Measurements from ENCODE around the gene SLC1A4. TPM values are rescaled to one million over a fixed set of nuclear protein-coding genes. Genes with fewer than 3 reads are reported as not detected.

The SLC1A4 gene
- total RNA-seq, 1 donor from 2014 or later = 19.5 TPM

GRCh38 chr2:65053199-65053598 is 64.0 kb downstream of the SLC1A4 start:
- Histone ChIP-seq H3K27ac (no peak overlapping the region), H3K4me1 (peaks cover 4 to 18% of the 10 kb centered on the region in 2 donors), H3K9me3 (no peaks in the 10 kb centered on the region), H3K4me3 (no peak overlapping the region), H3K27me3 (no peaks in the 10 kb centered on the region), H3K36me3 (no peaks in the 10 kb centered on the region)
- TF ChIP-seq CTCF (IDR thresholded peaks at IDR 0.05) = no peak
- no peak for DNase-seq (ENCODE audit: low spot score in 2 of 2)
- intact Hi-C loops (cut with DNase I) = no loop called here

- no peak for DNase-seq (ENCODE audit: low spot score in 2 of 2)
- no peaks in the 10 kb centered on the region for H3K36me3 ChIP-seq
- H3K4me3 ChIP-seq = peak overlapping the region in 1 of 2 donors; percentile 94
- H3K27me3 ChIP-seq = no peaks in the 10 kb centered on the region
- intact Hi-C loops (cut with DNase I) = loop anchor here (5.0 kb wide), 1 partner anchor 1468 kb away; the partner anchor contains the start of genes MDH1 and WDPCP
- no peaks in the 10 kb centered on the region for H3K9me3 ChIP-seq
- TF ChIP-seq CTCF (IDR thresholded peaks at IDR 0.05) = no peak
- peaks cover 4 to 24% of the 10 kb centered on the region in 2 donors for H3K4me1 ChIP-seq
- no peak overlapping the region for H3K27ac ChIP-seq
Measured at GRCh38 chr2:65054749-65055421, 65.7 kb downstream of the SLC1A4 start.

- Histone ChIP-seq H3K4me3 (peak overlapping the region; percentile 82 to 94), H3K27ac (peak overlapping the region; percentile 73 to 78), H3K9me3 (no peaks in the 10 kb centered on the region), H3K27me3 (no peaks in the 10 kb centered on the region), H3K4me1 (peaks cover 4 to 24% of the 10 kb centered on the region in 2 donors), H3K36me3 (no peaks in the 10 kb centered on the region)
- TF ChIP-seq CTCF (IDR thresholded peaks at IDR 0.05) = no peak
- intact Hi-C loops (cut with DNase I) = loop anchor here (1.0 to 5.0 kb wide), 4 partner anchors 66 to 1468 kb away; partner anchors contain the start of genes MDH1, RAB1A, SLC1A4 and WDPCP
- DNase-seq (ENCODE audit: low spot score in 2 of 2) = peak in 1 of 2 donors; percentile 76
Measured at GRCh38 chr2:65055422-65056214, 66.4 kb downstream of the SLC1A4 start.

- H3K27me3 ChIP-seq = no peaks in the 10 kb centered on the region
- TF ChIP-seq CTCF (IDR thresholded peaks at IDR 0.05) = no peak
- intact Hi-C loops (cut with DNase I) = loop anchor here (1.0 to 5.0 kb wide), 4 partner anchors 67 to 1469 kb away; partner anchors contain the start of genes MDH1, RAB1A, SLC1A4 and WDPCP
- no peaks in the 10 kb centered on the region for H3K36me3 ChIP-seq
- H3K27ac ChIP-seq = peak within 1 kb of the TSS; percentile 78 to 86
- DNase-seq (ENCODE audit: low spot score in 2 of 2) = peak; percentile 85 to 98
- peak within 1 kb of the TSS; percentile 82 to 94 for H3K4me3 ChIP-seq
- H3K4me1 ChIP-seq = peaks cover 4 to 30% of the 10 kb centered on the region in 2 donors
- H3K9me3 ChIP-seq = no peaks in the 10 kb centered on the region
Measured at GRCh38 chr2:65056215-65057053, 67.2 kb downstream of the SLC1A4 start, which contains the start of gene CEP68. Gene CEP68 (plus strand): TSS chr2:65056416. CDS start chr2:65069445, 13,029 bp downstream.

- H3K27ac ChIP-seq = peak overlapping the region; percentile 78 to 86
- H3K9me3 ChIP-seq = no peaks in the 10 kb centered on the region
- H3K4me3 ChIP-seq = peak overlapping the region; percentile 82 to 94
- TF ChIP-seq CTCF (IDR thresholded peaks at IDR 0.05) = no peak
- H3K4me1 ChIP-seq = peaks cover 4 to 30% of the 10 kb centered on the region in 2 donors
- no peaks in the 10 kb centered on the region for H3K27me3 ChIP-seq
- intact Hi-C loops (cut with DNase I) = loop anchor here (2.0 to 5.0 kb wide), 2 partner anchors 380 to 1470 kb away; partner anchors contain the start of genes MDH1 and WDPCP
- no peaks in the 10 kb centered on the region for H3K36me3 ChIP-seq
- DNase-seq (ENCODE audit: low spot score in 2 of 2) = no peak
Measured at GRCh38 chr2:65057054-65057375, 67.8 kb downstream of the SLC1A4 start.
